Natural killer cell (primary cell): ENCODE data around the gene RNF7. TPM values are rescaled to one million over a fixed set of nuclear protein-coding genes. Genes with fewer than 3 reads are reported as not detected.

Source experiments
- ATAC-seq, 3 donors: fragments of 150-1000 bp in 2 of 3; fragments of 200-7000 bp in 1 of 3; cut with Tn5 transposase; 1 replicate in 1 of 3; 2 replicates in 2 of 3; pipeline ENCODE4 v1.10.0; 2021; ENCODE audit warnings: mild to moderate bottlenecking in 2 of 3, moderate library complexity in 2 of 3
- DNase-seq, 2 donors: peaks; one replicate each; pipeline versions ENCODE4 v3.0.0 to v3.0.0-alpha.2; 2013 to 2021; ENCODE audit warnings: mixed read lengths in 1 of 2
- H3K27ac ChIP-seq: one replicate; pipeline ENCODE4 v1.5.1; 2013; ENCODE audit warnings: mild to moderate bottlenecking, low read length
- H3K27me3 ChIP-seq: one replicate; pipeline ENCODE4 v1.6.1; 2013; ENCODE audit warnings: low read length; ENCODE audit not compliant: control insufficient read depth, insufficient read depth
- H3K36me3 ChIP-seq: one replicate; pipeline ENCODE4 v1.6.1; 2013; ENCODE audit warnings: low read length; ENCODE audit not compliant: control insufficient read depth, insufficient read depth
- H3K4me1 ChIP-seq: one replicate; pipeline ENCODE4 v1.6.1; 2013; ENCODE audit warnings: low read length; ENCODE audit not compliant: control insufficient read depth, insufficient read depth
- H3K4me3 ChIP-seq: one replicate; pipeline ENCODE4 v1.5.1; 2013; ENCODE audit warnings: low read length
- H3K9me3 ChIP-seq: one replicate; pipeline ENCODE4 v1.6.1; 2013; ENCODE audit warnings: low read length; ENCODE audit not compliant: control insufficient read depth, insufficient read depth
- H3K27ac Mint-ChIP-seq, 2 donors: one replicate each; pipeline ENCODE4 v1.8.0; 2022; ENCODE audit warnings: mild to moderate bottlenecking in 2 of 2, mixed read lengths in 2 of 2, moderate library complexity in 1 of 2
- H3K27me3 Mint-ChIP-seq, 2 donors: one replicate each; pipeline ENCODE4 v1.8.0; 2022; ENCODE audit warnings: low read depth in 2 of 2, mixed read lengths in 2 of 2
- H3K36me3 Mint-ChIP-seq: one replicate; pipeline ENCODE4 v1.8.0; 2022; ENCODE audit warnings: mixed read lengths
- H3K4me1 Mint-ChIP-seq, 2 donors: one replicate each; pipeline ENCODE4 v1.8.0; 2022; ENCODE audit warnings: mixed read lengths in 2 of 2
- H3K4me3 Mint-ChIP-seq: one replicate; pipeline ENCODE4 v1.8.0; 2022; ENCODE audit warnings: mild to moderate bottlenecking, moderate library complexity, mixed read lengths
- H3K9me3 Mint-ChIP-seq, 2 donors: one replicate each; pipeline ENCODE4 v1.8.0; 2022; ENCODE audit warnings: mixed read lengths in 2 of 2
- WGBS: methylation state at CpG from one replicate; pipeline ENCODE4 v1.1.7; 2013; ENCODE audit warnings: missing lambda C conversion rate; ENCODE audit not compliant: insufficient coverage; 5-methylcytosine and 5-hydroxymethylcytosine counted together
- intact Hi-C: fragments of 100-400 bp; cut with micrococcal nuclease; formaldehyde crosslinking; loops from one replicate; pipeline ENCODE4 v1.14.2; 2022
- total RNA-seq, 4 donors: library from RNA; stranded (reverse); fragments of 120-200 nt in 1 of 4; gene quantifications; one replicate each; pipeline versions ENCODE4 v1.2.3 to v1.2.4, GENCODE V29; 2013 to 2022
- TF ChIP-seq, protein P1 (sequence below): fragments of 200-600 bp; IDR thresholded peaks from one replicate; pipeline ENCODE4 v1.8.0; 2022; ENCODE audit warnings: antibody characterized with exemption

The RNF7 gene
- total RNA-seq, 3 donors from 2014 or later (not counting 1 experiment from before 2014, with no cell fraction given), result 65.0 to 75.0 (median 73.4) TPM

DNA sequence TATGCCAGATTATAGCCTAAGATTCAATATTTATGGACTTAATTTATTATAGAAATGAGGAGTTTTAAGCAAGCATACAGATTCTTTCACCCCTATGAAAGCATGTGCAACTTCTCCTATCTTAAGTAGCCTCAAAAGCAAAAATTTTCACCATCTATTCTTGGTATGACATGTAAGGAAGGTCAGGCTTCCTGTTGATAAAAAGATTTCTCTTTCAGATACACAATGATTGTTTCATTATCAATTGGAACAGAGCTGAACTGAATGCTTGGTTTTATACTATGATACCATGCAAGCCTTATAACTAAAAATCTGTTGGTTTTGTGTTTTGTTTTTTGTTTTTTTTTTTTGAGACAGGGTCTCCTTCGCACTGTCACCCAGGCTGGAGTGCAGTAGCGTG is 29.0 kb downstream of the RNF7 start:
- H3K4me3 Mint-ChIP-seq, result no peak overlapping the region
- Histone ChIP-seq H3K9me3 (no peaks in the 10 kb centered on the region), H3K4me1 (no peaks in the 10 kb centered on the region), H3K4me3 (no peak overlapping the region), H3K27me3 (no peaks in the 10 kb centered on the region), H3K27ac (no peak overlapping the region), H3K36me3 (no peaks in the 10 kb centered on the region)
- ATAC-seq (no peak), DNase-seq (no peak)
- intact Hi-C loops, result no loop called here
- H3K36me3 Mint-ChIP-seq, result no peaks in the 10 kb centered on the region
- no peaks in the 10 kb centered on the region for H3K4me1 Mint-ChIP-seq
- 79% methylated on average over 2 of the region's 2 CpGs for WGBS
- H3K27me3 Mint-ChIP-seq, result no peaks in the 10 kb centered on the region
- H3K9me3 Mint-ChIP-seq, result no peaks in the 10 kb centered on the region
- H3K27ac Mint-ChIP-seq, result no peak overlapping the region
- TF ChIP-seq, protein P1, sequence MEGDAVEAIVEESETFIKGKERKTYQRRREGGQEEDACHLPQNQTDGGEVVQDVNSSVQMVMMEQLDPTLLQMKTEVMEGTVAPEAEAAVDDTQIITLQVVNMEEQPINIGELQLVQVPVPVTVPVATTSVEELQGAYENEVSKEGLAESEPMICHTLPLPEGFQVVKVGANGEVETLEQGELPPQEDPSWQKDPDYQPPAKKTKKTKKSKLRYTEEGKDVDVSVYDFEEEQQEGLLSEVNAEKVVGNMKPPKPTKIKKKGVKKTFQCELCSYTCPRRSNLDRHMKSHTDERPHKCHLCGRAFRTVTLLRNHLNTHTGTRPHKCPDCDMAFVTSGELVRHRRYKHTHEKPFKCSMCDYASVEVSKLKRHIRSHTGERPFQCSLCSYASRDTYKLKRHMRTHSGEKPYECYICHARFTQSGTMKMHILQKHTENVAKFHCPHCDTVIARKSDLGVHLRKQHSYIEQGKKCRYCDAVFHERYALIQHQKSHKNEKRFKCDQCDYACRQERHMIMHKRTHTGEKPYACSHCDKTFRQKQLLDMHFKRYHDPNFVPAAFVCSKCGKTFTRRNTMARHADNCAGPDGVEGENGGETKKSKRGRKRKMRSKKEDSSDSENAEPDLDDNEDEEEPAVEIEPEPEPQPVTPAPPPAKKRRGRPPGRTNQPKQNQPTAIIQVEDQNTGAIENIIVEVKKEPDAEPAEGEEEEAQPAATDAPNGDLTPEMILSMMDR, result no peak

DNA sequence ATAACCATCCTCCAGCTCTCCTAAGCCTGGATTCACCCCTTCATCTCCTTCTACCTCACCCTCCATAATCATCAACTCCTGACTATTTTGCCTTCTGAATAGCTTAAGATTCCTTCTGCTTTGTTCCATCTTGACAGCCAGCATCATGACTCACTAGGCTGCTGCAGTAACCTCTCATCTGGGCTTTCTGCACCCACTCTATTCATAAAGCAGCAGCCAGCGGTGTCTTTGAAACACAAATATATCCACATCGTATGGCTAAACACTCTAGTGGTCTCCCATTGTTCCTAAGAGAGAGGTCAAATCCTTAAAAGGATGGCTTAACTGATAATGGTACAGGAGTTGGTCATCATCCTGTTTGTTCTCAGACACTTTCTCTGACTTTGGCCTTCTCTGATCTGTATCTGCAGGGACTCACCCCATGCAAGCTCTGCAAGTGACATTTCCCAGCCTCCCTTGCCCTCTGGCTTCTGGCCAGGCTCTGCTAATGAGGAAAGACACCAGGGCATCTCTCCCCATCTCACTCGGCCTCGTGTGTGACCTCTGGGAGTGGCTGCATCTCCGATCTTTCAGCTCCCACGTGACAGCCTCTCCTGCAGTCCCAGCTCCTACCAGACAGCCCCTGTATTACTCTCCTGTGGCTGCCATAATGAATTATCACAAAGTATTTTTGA is 31.3 kb downstream of the RNF7 start:
- Histone ChIP-seq H3K27ac (no peak overlapping the region), H3K4me3 (no peak overlapping the region), H3K36me3 (no peaks in the 10 kb centered on the region), H3K9me3 (no peaks in the 10 kb centered on the region), H3K4me1 (no peaks in the 10 kb centered on the region), H3K27me3 (no peaks in the 10 kb centered on the region)
- Mint-ChIP-seq H3K27me3 (no peaks in the 10 kb centered on the region), H3K36me3 (no peaks in the 10 kb centered on the region), H3K9me3 (no peaks in the 10 kb centered on the region), H3K4me3 (no peak overlapping the region), H3K27ac (no peak overlapping the region), H3K4me1 (no peaks in the 10 kb centered on the region)
- no peak for ATAC-seq
- 96% methylated on average over 6 of the region's 6 CpGs for WGBS
- TF ChIP-seq, protein P1, result no peak
- DNase-seq, result no peak
- intact Hi-C loops, result no loop called here

DNA sequence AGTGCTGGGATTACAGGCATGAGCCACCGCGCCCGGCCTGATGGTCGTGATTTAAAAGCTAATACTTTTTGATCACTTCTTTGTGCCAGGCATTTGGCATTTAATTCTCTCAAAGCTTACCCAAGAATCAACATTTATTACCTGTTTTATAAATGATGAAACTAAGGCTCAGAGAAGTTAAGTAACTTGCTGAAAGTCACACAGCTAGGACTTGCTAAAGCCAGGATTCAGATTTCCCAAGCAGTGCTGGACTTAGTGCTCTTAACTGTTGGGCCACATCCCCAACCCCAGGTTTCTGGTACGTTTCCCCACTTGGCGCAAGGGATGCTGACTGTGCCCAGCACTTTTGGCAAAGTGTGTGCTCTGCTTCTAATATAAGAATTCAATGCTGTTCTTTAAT is 35.6 kb downstream of the RNF7 start:
- Histone ChIP-seq H3K27ac (no peak overlapping the region), H3K27me3 (no peaks in the 10 kb centered on the region), H3K4me1 (no peaks in the 10 kb centered on the region), H3K36me3 (no peaks in the 10 kb centered on the region), H3K4me3 (no peak overlapping the region), H3K9me3 (no peaks in the 10 kb centered on the region)
- WGBS, result 95% methylated on average over 6 of the region's 6 CpGs
- Mint-ChIP-seq H3K27ac (no peak overlapping the region), H3K36me3 (no peaks in the 10 kb centered on the region), H3K27me3 (no peaks in the 10 kb centered on the region), H3K9me3 (no peaks in the 10 kb centered on the region), H3K4me3 (no peak overlapping the region), H3K4me1 (no peaks in the 10 kb centered on the region)
- intact Hi-C loops, result no loop called here
- ATAC-seq (no peak), DNase-seq (no peak)
- TF ChIP-seq, protein P1, result no peak

DNA sequence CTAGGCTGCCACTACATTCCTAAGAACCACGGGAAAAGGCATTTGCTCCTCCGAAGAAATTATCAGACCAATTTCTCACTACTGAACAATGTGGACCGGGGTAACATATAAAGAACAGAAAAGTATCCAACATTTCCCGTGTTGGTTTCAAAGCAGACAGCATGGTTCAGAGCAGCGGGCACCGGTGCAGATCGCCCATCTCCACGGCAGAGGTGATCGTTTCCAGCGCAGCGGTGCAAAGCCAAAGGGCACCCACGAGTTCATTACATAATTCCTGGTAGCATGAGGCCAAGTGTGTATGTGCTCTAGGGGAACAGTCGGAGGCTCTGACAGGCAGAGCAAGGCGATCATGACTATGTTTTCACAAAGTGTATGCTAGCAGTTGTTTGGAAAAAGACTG is 38.3 kb downstream of the RNF7 start:
- H3K27ac ChIP-seq, result no peak overlapping the region
- Mint-ChIP-seq H3K27ac (no peak overlapping the region), H3K9me3 (no peaks in the 10 kb centered on the region), H3K4me3 (no peak overlapping the region), H3K36me3 (no peaks in the 10 kb centered on the region), H3K4me1 (no peaks in the 10 kb centered on the region), H3K27me3 (no peaks in the 10 kb centered on the region)
- no peak for DNase-seq
- H3K27me3 ChIP-seq, result no peaks in the 10 kb centered on the region
- intact Hi-C loops, result no loop called here
- TF ChIP-seq, protein P1, result no peak
- no peak overlapping the region for H3K4me3 ChIP-seq
- no peak for ATAC-seq
- 94% methylated on average over 14 of the region's 14 CpGs for WGBS
- H3K9me3 ChIP-seq, result no peaks in the 10 kb centered on the region
- H3K4me1 ChIP-seq, result no peaks in the 10 kb centered on the region
- no peaks in the 10 kb centered on the region for H3K36me3 ChIP-seq
